Spleen (tissue), 11 donors: ENCODE results near the gene ACAD9. TPM values are rescaled to one million over a fixed set of nuclear protein-coding genes. Genes with fewer than 3 reads are reported as not detected.

Source experiments
- DNase-seq: peaks from one replicate; pipeline ENCODE4 v3.0.0-alpha.2; 2020
- H3K27ac ChIP-seq, 8 donors: fragments of 200-600 bp; sonication (generic) in 7 of 8; 1 replicate in 4 of 8; 2 replicates in 4 of 8; pipeline versions ENCODE4 v1.5.0 to v1.8.0; 2016 to 2021; ENCODE audit warnings: inconsistent platforms in 4 of 8, mild to moderate bottlenecking in 4 of 8, moderate library complexity in 1 of 8
- H3K27me3 ChIP-seq, 7 donors: fragments of 200-600 bp; sonication (generic) in 6 of 7; replicated peaks in 1 of 7; 1 replicate in 4 of 7; 2 replicates in 3 of 7; pipeline versions ENCODE4 v1.5.0 to v1.8.0; 2016 to 2021; ENCODE audit warnings: inconsistent platforms in 3 of 7, mild to moderate bottlenecking in 1 of 7
- H3K36me3 ChIP-seq, 6 donors: fragments of 200-600 bp; sonication (generic) in 5 of 6; 1 replicate in 4 of 6; 2 replicates in 2 of 6; pipeline versions ENCODE4 v1.5.0 to v1.8.0; 2016 to 2021; ENCODE audit warnings: inconsistent platforms in 2 of 6
- H3K4me1 ChIP-seq, 6 donors: fragments of 200-600 bp; sonication (generic) in 5 of 6; 1 replicate in 3 of 6; 2 replicates in 3 of 6; pipeline versions ENCODE4 v1.5.0 to v1.8.0; 2016 to 2021; ENCODE audit warnings: inconsistent platforms in 3 of 6
- H3K4me3 ChIP-seq, 8 donors: fragments of 200-600 bp; sonication (generic) in 7 of 8; 1 replicate in 4 of 8; 2 replicates in 4 of 8; pipeline versions ENCODE4 v1.5.0 to v1.8.0; 2016 to 2021; ENCODE audit warnings: inconsistent platforms in 4 of 8, mild to moderate bottlenecking in 4 of 8, moderate library complexity in 2 of 8
- H3K9me3 ChIP-seq, 8 donors: fragments of 200-600 bp; sonication (generic) in 7 of 8; 1 replicate in 4 of 8; 2 replicates in 4 of 8; pipeline versions ENCODE4 v1.5.0 to v1.8.0; 2016 to 2021; ENCODE audit warnings: inconsistent platforms in 4 of 8
- CTCF ChIP-seq, 11 experiments: fragments of 200-600 bp in 7 of 11; fragments of 450-650 bp in 4 of 11; sonication (generic) in 4 of 11; IDR thresholded peaks in 8 of 11; conservative IDR thresholded peaks in 3 of 11; 1 replicate in 7 of 11; 2 replicates in 4 of 11; pipeline versions ENCODE4 v1.4.0 to v1.8.0; 2016 to 2021; ENCODE audit warnings: antibody characterized with exemption in 11 of 11, inconsistent platforms in 4 of 11, mild to moderate bottlenecking in 1 of 11
- POLR2A ChIP-seq, 3 donors: fragments of 450-650 bp; IDR thresholded peaks; one replicate each; pipeline ENCODE4 v1.5.1; 2017; ENCODE audit warnings: antibody characterized with exemption in 3 of 3, mild to moderate bottlenecking in 1 of 3
- POLR2AphosphoS5 ChIP-seq, 3 donors: sonication (generic); formaldehyde crosslinking; IDR thresholded peaks; one replicate each; pipeline ENCODE4 v1.5.1; 2017; ENCODE audit warnings: antibody characterized with exemption in 3 of 3
- WGBS, 5 donors: extraction: QIAGEN DNeasy Blood & Tissue Kit in 3 of 5; methylation state at CpG; one replicate each; pipeline versions ENCODE4 v1.1.5 to v1.1.7; 2013 to 2018; 5-methylcytosine and 5-hydroxymethylcytosine counted together
- intact Hi-C: fragments of 100-400 bp; cut with DNase I; formaldehyde crosslinking; loops from one replicate; pipeline ENCODE4 v1.15.0; 2023; ENCODE audit warnings: low total_unique reads
- polyA plus RNA-seq, 3 donors: library from polyadenylated mRNA; stranded (reverse); fragments of 200-250 nt; gene quantifications; one replicate each; pipeline ENCODE4 v1.2.1, GENCODE V29; 2013
- total RNA-seq, 7 donors: library from RNA; depleted of rRNA in 3 of 7; stranded (reverse); fragments of >200 nt in 3 of 7; fragmentation: NEBNext Ultra II Directional in 4 of 7; extraction: Animal tissue kit (Norgen Biotek cat#: 25700) in 4 of 7; gene quantifications; one replicate each; pipeline versions ENCODE4 v1.1.0 to v1.2.1, GENCODE V29; 2016 to 2021
- donor health status: healthy with polysubstance abuse.
- donor health status: DM: no; HTN: no; CAD: no; lungs with moderate emphysema.
- donor health status: DM: no; HTN: no; CAD: no.
- donor health status: Bipolar disorder and iron deficiency.
- donor health status: healthy.
- donor health status: DM: no; HTN: no; CAD: no.
- donor health status: DM: yes; HTN: yes; CAD: no.

ACAD9 gene
- total and polyA plus RNA-seq, 10 donors: 18.8 to 52.8 (median 46.4) TPM

GRCh38 chr3:128911911-128912310 is 32.5 kb downstream of the ACAD9 start:
- intact Hi-C loops: no loop called here
- DNase-seq: no peak
- H3K27ac ChIP-seq: no peak overlapping the region
- H3K36me3 ChIP-seq: peaks cover 0 to 100% (median 90%) of the 10 kb centered on the region in 6 donors
- H3K4me3 ChIP-seq: no peak overlapping the region
- H3K4me1 ChIP-seq: no peaks in the 10 kb centered on the region
- WGBS, 5 donors: 89 to 98% (median 94%) methylated on average over 5 to 7 of the region's 7 CpGs
- no peaks in the 10 kb centered on the region for H3K9me3 ChIP-seq
- H3K27me3 ChIP-seq: no peaks in the 10 kb centered on the region
- TF ChIP-seq CTCF (IDR thresholded peaks at IDR 0.05 in 8 of 11, conservative IDR thresholded peaks at IDR 0.05 in 3 of 11): no peak
- no peak for TF ChIP-seq POLR2AphosphoS5 (IDR thresholded peaks at IDR 0.05)
- no peak for TF ChIP-seq POLR2A (IDR thresholded peaks at IDR 0.05)

GRCh38 chr3:128914966-128915645 is 35.7 kb downstream of the ACAD9 start:
- H3K9me3 ChIP-seq: peaks cover 0 to 13% (median 5%) of the 10 kb centered on the region in 8 donors
- no peak overlapping the region for H3K4me3 ChIP-seq
- no peaks in the 10 kb centered on the region for H3K27me3 ChIP-seq
- intact Hi-C loops: no loop called here
- H3K4me1 ChIP-seq: no peaks in the 10 kb centered on the region
- H3K27ac ChIP-seq: no peak overlapping the region
- TF ChIP-seq POLR2AphosphoS5 (IDR thresholded peaks at IDR 0.05) (no peak), CTCF (IDR thresholded peaks at IDR 0.05 in 8 of 11, conservative IDR thresholded peaks at IDR 0.05 in 3 of 11) (no peak), POLR2A (IDR thresholded peaks at IDR 0.05) (no peak)
- WGBS, 5 donors: 91 to 96% (median 95%) methylated on average over 10 of the region's 10 CpGs
- peaks cover 0 to 88% (median 58%) of the 10 kb centered on the region in 6 donors for H3K36me3 ChIP-seq
- no peak for DNase-seq

GRCh38 chr3:128917291-128917690 is 37.9 kb downstream of the ACAD9 start:
- Histone ChIP-seq H3K36me3 (peaks cover 0 to 66% (median 38%) of the 10 kb centered on the region in 6 donors), H3K27ac (no peak overlapping the region), H3K9me3 (peaks cover 0 to 31% (median 21%) of the 10 kb centered on the region in 8 donors), H3K4me3 (no peak overlapping the region), H3K27me3 (no peaks in the 10 kb centered on the region), H3K4me1 (no peaks in the 10 kb centered on the region)
- no peak for TF ChIP-seq CTCF (IDR thresholded peaks at IDR 0.05 in 8 of 11, conservative IDR thresholded peaks at IDR 0.05 in 3 of 11)
- no peak for TF ChIP-seq POLR2AphosphoS5 (IDR thresholded peaks at IDR 0.05)
- TF ChIP-seq POLR2A (IDR thresholded peaks at IDR 0.05): no peak
- DNase-seq: no peak
- WGBS, 5 donors: 68 to 86% (median 80%) methylated on average over 2 of the region's 2 CpGs
- intact Hi-C loops: no loop called here

- Histone ChIP-seq H3K27ac (no peak overlapping the region), H3K36me3 (peaks cover 0 to 39% (median 11%) of the 10 kb centered on the region in 6 donors), H3K27me3 (no peaks in the 10 kb centered on the region), H3K4me3 (no peak overlapping the region), H3K4me1 (peaks cover 2 to 19% (median 8%) of the 10 kb centered on the region in 6 donors), H3K9me3 (peaks cover 0 to 43% (median 25%) of the 10 kb centered on the region in 8 donors)
- no peak for DNase-seq
- intact Hi-C loops: no loop called here
- TF ChIP-seq POLR2AphosphoS5 (IDR thresholded peaks at IDR 0.05): no peak
- 89 to 100% (median 98%) methylated on average over 1 of the region's 1 CpG for WGBS, 5 donors
These were observed 40.6 kb downstream of the ACAD9 start for GRCh38 chr3:128919988-128920387.
